ENCODE data around the gene RAPSN. TPM values are rescaled to one million over a fixed set of nuclear protein-coding genes. Genes with fewer than 3 reads are reported as not detected.

Gene RAPSN
- total and polyA plus RNA-seq, 2 of the 8 experiments (the other 6 are each of a cell fraction or from before 2014, with no cell fraction given) = 0.06 to 0.34 TPM

- WGBS, 2 experiments (ENCODE audit: extremely low coverage in 1 of 2, insufficient coverage in 1 of 2, insufficient read length in 1 of 2, insufficient replicate concordance in 2 of 2, low coverage in 1 of 2, low lambda C conversion rate in 2 of 2, missing lambda C conversion rate in 1 of 2) = 84% methylated on average over 14 of the region's 19 CpGs; no CpG with 5 or more reads in 1 of the 2 experiments
These were observed 34.3 kb downstream of the RAPSN start for GRCh38 chr11:47414685-47415070.

More at GRCh38 chr11:47414685-47415070, 34.3 kb downstream of the RAPSN start:
- Histone ChIP-seq H4K5ac (ENCODE audit: insufficient read length, low read depth, low read length) (no peak overlapping the region), H3K23ac (ENCODE audit: insufficient read length) (no peak overlapping the region), H2BK5ac (ENCODE audit: low read depth, low read length) (no peak overlapping the region), H2BK120ac (replicated peaks; ENCODE audit: low read depth, low read length) (no peak overlapping the region), H3K27ac (ENCODE audit: low read depth, low read length) (no peak overlapping the region), H3K79me1 (ENCODE audit: low read depth, low read length) (no peaks in the 10 kb centered on the region), H2BK20ac (ENCODE audit: low read length) (no peak overlapping the region), H4K20me1 (replicated peaks in 1 of 2; ENCODE audit: control insufficient read depth in 1 of 2, insufficient read depth in 2 of 2, low read length in 2 of 2) (peaks cover 0 to 11% of the 10 kb centered on the region in 2 experiments), H3K56ac (replicated peaks; ENCODE audit: insufficient read length, low read depth, low read length) (no peak overlapping the region), H3K4me1 (replicated peaks in 1 of 4; ENCODE audit: control insufficient read depth in 3 of 4, insufficient read depth in 4 of 4, low read length in 3 of 4) (peaks cover 0 to 2% (median 0%) of the 10 kb centered on the region in 4 experiments; a peak in 2 of 7 replicates), H3K9me3 (ENCODE audit: insufficient read depth in 2 of 2, low read depth in 1 of 2, low read length in 1 of 2) (no peaks in the 10 kb centered on the region), H3K36me3 (ENCODE audit: control insufficient read depth in 2 of 4, insufficient read depth in 4 of 4, low read length in 3 of 4) (peaks cover 5 to 17% (median 12%) of the 10 kb centered on the region in 4 experiments; a peak in 6 of 8 replicates), H2AK5ac (ENCODE audit: low read depth, low read length) (no peak overlapping the region), H2BK12ac (ENCODE audit: low read depth, low read length) (no peak overlapping the region), H3K9ac (replicated peaks in 1 of 4; ENCODE audit: extremely low read depth in 1 of 4, low read depth in 3 of 4, low read length in 3 of 4) (no peak overlapping the region), H2AFZ (ENCODE audit: low read length) (no peak overlapping the region), H3K4ac (replicated peaks; ENCODE audit: insufficient read length, low read depth, low read length) (no peak overlapping the region), H2BK15ac (ENCODE audit: low read length) (no peak overlapping the region), H4K91ac (replicated peaks; ENCODE audit: insufficient read length, low read length) (no peak overlapping the region), H3K27me3 (replicated peaks in 1 of 4; ENCODE audit: control insufficient read depth in 3 of 4, extremely low read depth in 1 of 4, insufficient read depth in 3 of 4, low read length in 3 of 4) (no peaks in the 10 kb centered on the region), H3K18ac (ENCODE audit: extremely low read depth, low read length) (no peak overlapping the region), H4K8ac (ENCODE audit: extremely low read depth, insufficient read depth, low read length) (no peak overlapping the region), H3K4me2 (ENCODE audit: insufficient read depth in 1 of 2, low read depth in 2 of 2, low read length in 2 of 2) (no peak overlapping the region), H3K14ac (ENCODE audit: insufficient read length) (no peak overlapping the region), H3K4me3 (ENCODE audit: extremely low read depth in 1 of 4, insufficient read depth in 2 of 4, low read depth in 3 of 4, low read length in 4 of 4) (no peak overlapping the region), H3K23me2 (ENCODE audit: low read depth, low read length) (no peaks in the 10 kb centered on the region), H3K79me2 (ENCODE audit: control insufficient read depth in 1 of 2, insufficient read depth in 2 of 2, low read length in 2 of 2) (no peaks in the 10 kb centered on the region)
- ChIA-PET CTCF (ENCODE audit: partially characterized antibody) (interaction anchor here (0.9 to 1.2 kb wide), 3 partner anchors 33 to 130 kb away, joined by 3 read pairs; no protein-coding TSS in a partner anchor), POLR2A (ENCODE audit: partially characterized antibody) (interaction anchor here (1.0 to 12.8 kb wide), 4 partner anchors 9 to 23 kb away, joined by 3 to 140 read pairs (median 4); partner anchors contain the start of gene PSMC3)
- FAIRE-seq = no peak
- DNase-seq (ENCODE audit: low read depth in 1 of 2, low spot score in 2 of 2) = no peak
- TF ChIP-seq MAFK (IDR thresholded peaks at IDR 0.05; ENCODE audit: low read depth, low read length) (no peak), SRF (IDR thresholded peaks at IDR 0.05; ENCODE audit: low read depth, low read length) (no peak), YY1 (IDR thresholded peaks at IDR 0.05; ENCODE audit: low read depth, low read length) (no peak), KDM4A (IDR thresholded peaks at IDR 0.05; ENCODE audit: low read depth, low read length, severe bottlenecking) (no peak), ASH2L (IDR thresholded peaks at IDR 0.05; ENCODE audit: low read length) (no peak), CHD2 (IDR thresholded peaks at IDR 0.05; ENCODE audit: low read length) (no peak), GTF2F1 (IDR thresholded peaks at IDR 0.05; ENCODE audit: borderline replicate concordance, low read depth, low read length) (no peak)
